SIG-M5 treated with dmso at 0.1 percent for 504 hours (cell line): Measurements from ENCODE around the gene BCOR.

Experiments used
- DNase-seq: peaks from one replicate; lab custom pipeline; 2025; ENCODE audit not compliant: unreplicated experiment; lab: John Stamatoyannopoulos, UW

Gene BCOR

DNA sequence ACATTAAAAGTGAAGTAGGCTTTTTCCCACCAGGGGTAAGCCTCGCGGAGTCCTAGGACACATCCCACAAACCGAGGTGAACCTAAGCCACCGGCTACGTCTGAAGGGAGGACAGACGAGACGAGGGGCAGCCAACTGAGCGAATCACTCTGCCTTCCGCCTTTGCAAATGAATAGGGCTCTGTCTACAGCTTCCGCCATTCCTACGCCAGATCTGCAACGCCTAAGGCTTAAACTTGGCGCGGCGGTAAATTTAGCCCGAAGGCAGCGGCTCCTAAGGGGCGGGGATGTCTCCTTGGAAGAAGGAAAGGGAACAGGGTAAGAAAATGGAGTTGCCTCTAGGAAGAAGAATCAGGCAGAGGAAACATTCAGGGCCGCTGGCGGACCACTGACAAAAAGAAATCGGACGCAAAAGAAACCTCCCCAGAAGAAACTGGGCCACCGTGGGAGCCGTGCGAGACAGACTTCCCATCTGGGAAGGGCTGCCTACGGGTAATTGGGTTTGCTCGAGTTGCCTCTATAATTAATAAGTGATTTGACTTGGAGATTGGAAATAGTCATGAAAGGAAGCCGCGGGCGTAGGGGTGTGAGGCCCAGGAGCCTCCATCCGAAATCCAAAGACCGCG is 90.5 kb downstream of the BCOR start:
- no peak for DNase-seq

DNA sequence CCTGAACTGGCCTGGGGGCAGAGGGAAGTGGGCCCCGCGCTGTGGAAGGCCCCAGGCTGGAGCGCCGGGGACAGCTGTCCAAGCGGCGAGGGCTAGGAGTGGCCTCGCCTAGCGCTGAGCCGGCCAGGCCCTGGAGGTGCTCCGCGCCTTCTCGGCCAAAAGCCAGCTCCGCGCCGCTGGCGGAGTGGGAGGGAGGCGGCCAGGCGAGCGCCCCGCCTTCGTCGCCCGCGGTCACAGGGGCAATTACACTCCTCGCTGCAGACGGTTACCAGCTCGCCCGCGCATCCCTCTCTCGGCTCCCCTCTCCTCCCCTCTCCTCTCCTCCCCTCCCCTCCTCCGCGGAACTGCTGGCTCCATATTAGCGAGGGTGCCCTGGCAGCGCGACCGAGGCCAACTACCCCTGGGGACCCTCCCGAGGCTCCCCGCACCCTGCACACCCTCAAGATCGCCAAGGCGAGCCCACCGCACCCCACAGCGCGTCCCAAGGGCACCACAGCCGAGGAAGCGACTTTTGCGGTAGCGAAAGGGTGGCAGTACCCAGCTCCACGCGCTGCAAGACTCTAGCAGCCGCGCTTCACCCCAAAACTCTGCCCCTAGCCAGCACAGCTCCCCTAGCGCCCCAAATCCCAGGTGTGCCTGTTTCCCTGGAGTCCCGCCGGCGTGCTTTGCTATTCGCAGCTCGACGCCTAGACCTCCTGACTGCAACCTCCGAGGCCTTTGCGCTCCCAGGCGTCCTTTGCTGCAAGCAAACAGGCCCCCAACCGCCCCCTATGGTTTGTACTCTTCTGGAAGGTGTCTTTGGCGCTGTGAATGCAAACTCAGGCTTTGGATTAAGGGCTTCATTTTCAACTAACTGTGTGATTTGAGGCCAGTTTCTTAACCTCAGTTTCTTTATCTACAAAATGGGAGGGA is 91.4 kb downstream of the BCOR start:
- DNase-seq = no peak

DNA sequence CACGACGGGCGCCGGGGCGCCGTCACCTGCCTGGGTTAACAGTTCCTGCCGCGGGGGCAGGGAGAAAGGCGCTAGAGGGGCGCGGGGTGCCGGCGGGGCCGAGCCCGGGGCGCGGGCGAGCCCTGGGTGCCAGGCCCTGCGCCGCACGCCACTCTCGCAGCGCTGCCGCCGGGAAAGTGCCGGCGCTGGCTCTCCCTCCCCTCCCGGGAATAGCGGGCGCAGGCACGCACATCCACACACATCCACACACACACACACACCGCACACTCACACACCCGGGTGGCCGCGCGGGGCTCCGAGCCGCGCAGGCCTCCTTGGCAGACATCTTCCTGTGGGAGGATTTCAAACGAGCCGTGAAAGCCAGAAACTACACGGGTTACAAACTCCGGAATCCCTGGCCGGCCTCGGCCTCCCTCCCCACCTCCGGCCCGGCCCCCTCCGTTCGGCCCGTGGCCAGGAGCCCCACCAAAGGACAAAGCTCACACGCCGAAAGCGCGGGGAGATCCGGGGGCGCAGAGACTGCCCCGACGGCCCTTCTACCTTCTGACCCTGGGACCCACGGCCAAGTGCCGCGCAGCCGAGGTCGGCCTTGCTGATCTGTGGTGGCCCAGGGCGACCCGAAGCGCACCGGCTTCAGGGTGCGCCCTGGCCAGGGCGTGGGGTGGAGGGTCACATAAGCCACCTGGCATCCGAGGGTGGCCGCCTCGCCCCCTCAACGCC is 92.3 kb downstream of the BCOR start:
- DNase-seq = no peak

DNA sequence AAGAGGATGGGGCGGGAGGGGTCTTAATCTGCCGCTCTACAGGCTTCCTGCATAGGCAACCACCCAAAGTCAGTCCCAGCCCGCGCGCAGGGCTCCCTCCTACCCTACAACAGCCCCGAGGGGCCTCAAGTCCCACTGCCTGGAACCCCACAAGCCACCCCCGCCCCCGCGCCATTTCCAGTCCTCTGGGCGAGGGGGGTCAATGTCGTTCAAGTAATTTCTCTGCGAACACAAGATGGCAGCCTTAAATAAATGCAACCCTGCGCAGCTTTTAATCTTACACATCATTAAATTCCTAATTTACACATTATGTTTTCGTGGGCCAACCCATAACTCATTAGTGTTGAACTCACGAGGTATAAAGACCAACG is 92.9 kb downstream of the BCOR start:
- no peak for DNase-seq

DNA sequence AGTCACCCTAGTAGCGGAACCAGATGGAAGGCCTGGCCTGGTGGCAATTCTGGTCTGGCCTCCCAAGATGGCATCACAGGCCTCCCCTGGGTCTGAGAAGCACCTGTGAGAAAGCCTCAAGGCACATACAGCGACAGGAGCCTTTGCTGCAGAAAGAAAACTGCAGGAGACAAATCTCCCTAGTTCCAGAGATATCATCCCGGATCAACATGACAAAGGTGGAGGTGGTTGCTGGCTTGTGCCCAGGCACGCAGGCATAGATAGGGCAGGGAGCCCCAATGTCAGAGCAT is 93.6 kb downstream of the BCOR start:
- no peak for DNase-seq

DNA sequence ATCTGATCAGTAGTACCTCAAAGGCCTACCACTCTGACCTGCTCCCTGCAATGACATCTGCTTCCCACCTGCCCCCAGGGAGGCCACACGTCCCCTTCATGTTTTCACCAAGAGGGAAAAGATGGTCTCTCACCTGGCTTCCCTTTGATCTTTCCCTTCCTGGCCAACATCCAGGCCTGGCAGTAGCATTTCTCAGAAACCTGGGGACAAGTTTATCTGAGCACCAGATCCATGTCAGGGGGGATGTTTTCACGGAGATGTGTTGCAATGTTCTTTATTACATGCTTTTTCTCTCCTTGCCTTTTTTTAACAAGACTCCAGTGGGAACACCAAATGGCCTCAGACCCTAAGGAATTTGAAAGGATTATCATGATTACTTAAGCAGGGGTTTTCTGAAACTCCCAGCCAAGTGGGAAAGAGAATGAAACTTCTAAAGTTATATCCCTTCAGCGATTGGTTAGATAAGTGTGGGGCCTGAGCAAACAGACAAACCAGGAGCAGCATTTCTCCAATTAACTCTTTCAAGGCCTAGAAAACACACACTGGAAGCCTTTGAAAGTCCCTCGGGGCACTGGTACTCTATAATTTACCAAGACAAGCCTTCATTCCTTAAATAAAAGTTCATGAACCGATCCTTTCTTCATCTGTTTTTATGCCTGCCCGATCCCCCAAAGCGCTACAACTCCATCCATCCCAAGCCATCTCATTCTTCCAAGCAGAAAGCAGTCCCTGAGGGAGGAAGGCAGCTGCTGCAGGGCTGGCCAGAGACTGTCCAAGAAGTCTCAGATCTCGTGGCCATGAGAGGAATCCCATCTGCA is 94.1 kb downstream of the BCOR start:
- no peak for DNase-seq

DNA sequence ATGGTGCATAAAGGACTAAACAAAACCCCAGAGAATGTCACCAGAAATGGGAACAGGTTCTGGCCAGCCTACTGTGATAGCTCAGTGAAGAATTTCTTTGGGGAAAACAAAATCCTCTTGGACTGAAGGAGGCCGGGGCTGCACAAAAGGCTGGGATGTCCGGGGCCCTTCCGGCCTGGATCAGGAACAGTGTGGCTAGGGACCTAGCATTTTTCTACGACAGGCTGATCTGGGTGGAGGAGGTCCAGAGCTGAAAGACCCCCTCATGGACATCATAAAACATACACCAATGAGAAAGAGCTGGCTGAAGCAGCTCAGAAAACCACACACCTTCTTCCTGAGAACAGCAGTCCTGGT is 94.7 kb downstream of the BCOR start:
- DNase-seq = no peak
